Measurements from ENCODE around the gene AKAP8. TPM values are rescaled to one million over a fixed set of nuclear protein-coding genes. Genes with fewer than 3 reads are reported as not detected.
"Not testable (repeated sequence)": the region's sequence is repeated elsewhere in the genome, so short reads cannot be mapped to it uniquely, and the experiment has no call there.

AKAP8 gene
- polyA plus RNA-seq, 1 donor from 2014 or later, result 22.7 TPM

DNA sequence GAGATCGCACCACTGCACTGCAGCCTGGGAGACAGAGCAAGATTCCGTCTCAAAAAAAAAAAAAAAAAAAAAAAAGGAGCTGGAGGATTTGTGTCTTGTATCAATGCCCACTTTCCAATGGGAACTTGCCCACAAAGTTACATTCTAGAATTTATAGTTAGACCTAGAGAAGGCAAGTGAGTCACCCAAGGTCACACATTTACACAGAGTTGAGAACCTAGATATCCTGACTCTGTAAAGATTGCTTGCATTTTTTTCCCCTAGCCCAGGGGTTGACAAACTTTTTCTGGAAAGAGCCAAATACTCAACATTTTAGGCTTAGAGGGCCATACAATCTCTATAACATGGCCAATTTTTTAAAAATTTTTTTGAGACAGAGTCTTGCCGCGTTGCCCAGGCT is 39.5 kb downstream of the AKAP8 start:
- Histone ChIP-seq H3K79me2 (replicated peaks; ENCODE audit: insufficient read depth, low read length) (no peaks in the 10 kb centered on the region), H3K4me2 (ENCODE audit: low read length) (no peak overlapping the region), H3K4me3 (ENCODE audit: low read length) (no peak overlapping the region), H4K20me1 (ENCODE audit: insufficient read depth) (no peaks in the 10 kb centered on the region), H2AFZ (ENCODE audit: low read depth, low read length) (no peak overlapping the region), H3K27ac (ENCODE audit: low read length) (no peak overlapping the region), H3K9me3 (ENCODE audit: low read length) (no peaks in the 10 kb centered on the region), H3F3A (ENCODE audit: insufficient read depth, low read length, poor library complexity, severe bottlenecking) (no peaks in the 10 kb centered on the region), H3K27me3 (ENCODE audit: insufficient read depth, low read depth, low read length) (no peaks in the 10 kb centered on the region), H3K9ac (ENCODE audit: low read length) (no peak overlapping the region), H3K36me3 (ENCODE audit: insufficient read depth, low read length) (no peaks in the 10 kb centered on the region), H3K9me2 (ENCODE audit: insufficient read depth, low read length) (no peaks in the 10 kb centered on the region)
- TF ChIP-seq POLR2AphosphoS5 (IDR thresholded peaks at IDR 0.05) (no peak), EZH2 (IDR thresholded peaks at IDR 0.05; ENCODE audit: borderline replicate concordance, insufficient read depth, low read length, poor library complexity, severe bottlenecking) (no peak), EP300 (conservative IDR thresholded peaks at IDR 0.05; ENCODE audit: poor library complexity, severe bottlenecking) (no peak), MXI1 (conservative IDR thresholded peaks at IDR 0.05; ENCODE audit: poor library complexity, severe bottlenecking) (no peak), SMC3 (conservative IDR thresholded peaks at IDR 0.05; ENCODE audit: poor library complexity) (no peak)
- TF ChIP-seq, protein P1, sequence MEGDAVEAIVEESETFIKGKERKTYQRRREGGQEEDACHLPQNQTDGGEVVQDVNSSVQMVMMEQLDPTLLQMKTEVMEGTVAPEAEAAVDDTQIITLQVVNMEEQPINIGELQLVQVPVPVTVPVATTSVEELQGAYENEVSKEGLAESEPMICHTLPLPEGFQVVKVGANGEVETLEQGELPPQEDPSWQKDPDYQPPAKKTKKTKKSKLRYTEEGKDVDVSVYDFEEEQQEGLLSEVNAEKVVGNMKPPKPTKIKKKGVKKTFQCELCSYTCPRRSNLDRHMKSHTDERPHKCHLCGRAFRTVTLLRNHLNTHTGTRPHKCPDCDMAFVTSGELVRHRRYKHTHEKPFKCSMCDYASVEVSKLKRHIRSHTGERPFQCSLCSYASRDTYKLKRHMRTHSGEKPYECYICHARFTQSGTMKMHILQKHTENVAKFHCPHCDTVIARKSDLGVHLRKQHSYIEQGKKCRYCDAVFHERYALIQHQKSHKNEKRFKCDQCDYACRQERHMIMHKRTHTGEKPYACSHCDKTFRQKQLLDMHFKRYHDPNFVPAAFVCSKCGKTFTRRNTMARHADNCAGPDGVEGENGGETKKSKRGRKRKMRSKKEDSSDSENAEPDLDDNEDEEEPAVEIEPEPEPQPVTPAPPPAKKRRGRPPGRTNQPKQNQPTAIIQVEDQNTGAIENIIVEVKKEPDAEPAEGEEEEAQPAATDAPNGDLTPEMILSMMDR (IDR thresholded peaks at IDR 0.05; ENCODE audit: poor library complexity, severe bottlenecking), result no peak
- TF ChIP-seq, protein P2, sequence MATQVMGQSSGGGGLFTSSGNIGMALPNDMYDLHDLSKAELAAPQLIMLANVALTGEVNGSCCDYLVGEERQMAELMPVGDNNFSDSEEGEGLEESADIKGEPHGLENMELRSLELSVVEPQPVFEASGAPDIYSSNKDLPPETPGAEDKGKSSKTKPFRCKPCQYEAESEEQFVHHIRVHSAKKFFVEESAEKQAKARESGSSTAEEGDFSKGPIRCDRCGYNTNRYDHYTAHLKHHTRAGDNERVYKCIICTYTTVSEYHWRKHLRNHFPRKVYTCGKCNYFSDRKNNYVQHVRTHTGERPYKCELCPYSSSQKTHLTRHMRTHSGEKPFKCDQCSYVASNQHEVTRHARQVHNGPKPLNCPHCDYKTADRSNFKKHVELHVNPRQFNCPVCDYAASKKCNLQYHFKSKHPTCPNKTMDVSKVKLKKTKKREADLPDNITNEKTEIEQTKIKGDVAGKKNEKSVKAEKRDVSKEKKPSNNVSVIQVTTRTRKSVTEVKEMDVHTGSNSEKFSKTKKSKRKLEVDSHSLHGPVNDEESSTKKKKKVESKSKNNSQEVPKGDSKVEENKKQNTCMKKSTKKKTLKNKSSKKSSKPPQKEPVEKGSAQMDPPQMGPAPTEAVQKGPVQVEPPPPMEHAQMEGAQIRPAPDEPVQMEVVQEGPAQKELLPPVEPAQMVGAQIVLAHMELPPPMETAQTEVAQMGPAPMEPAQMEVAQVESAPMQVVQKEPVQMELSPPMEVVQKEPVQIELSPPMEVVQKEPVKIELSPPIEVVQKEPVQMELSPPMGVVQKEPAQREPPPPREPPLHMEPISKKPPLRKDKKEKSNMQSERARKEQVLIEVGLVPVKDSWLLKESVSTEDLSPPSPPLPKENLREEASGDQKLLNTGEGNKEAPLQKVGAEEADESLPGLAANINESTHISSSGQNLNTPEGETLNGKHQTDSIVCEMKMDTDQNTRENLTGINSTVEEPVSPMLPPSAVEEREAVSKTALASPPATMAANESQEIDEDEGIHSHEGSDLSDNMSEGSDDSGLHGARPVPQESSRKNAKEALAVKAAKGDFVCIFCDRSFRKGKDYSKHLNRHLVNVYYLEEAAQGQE (IDR thresholded peaks at IDR 0.05; ENCODE audit: borderline replicate concordance), result no peak

DNA sequence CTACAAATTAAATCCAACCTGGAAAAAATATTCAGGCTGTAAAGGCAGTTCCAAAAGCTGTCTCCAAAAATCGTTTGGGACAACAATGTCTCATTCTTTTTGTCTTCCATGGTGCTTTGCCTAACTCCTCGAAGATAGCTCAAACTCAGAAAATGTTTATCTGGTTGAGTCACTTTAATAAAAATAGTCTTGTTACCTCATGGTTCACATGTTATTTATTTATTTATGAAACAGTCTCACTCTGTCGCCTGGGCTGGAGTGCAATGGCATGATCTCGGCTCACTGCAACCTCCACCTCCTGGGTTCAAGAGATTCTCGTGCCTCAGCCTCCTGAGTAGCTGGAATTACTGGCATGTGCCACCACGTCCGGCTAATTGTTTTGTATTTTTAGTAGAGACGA is 42.4 kb downstream of the AKAP8 start:
- no peaks in the 10 kb centered on the region for H4K20me1 ChIP-seq (ENCODE audit: insufficient read depth)
- no peaks in the 10 kb centered on the region for H3F3A ChIP-seq (ENCODE audit: insufficient read depth, low read length, poor library complexity, severe bottlenecking)
- H3K9me3 ChIP-seq (ENCODE audit: low read length), result no peaks in the 10 kb centered on the region
- H3K4me3 ChIP-seq (ENCODE audit: low read length), result no peak overlapping the region
- H3K9ac ChIP-seq (ENCODE audit: low read length), result no peak overlapping the region
- H2AFZ ChIP-seq (ENCODE audit: low read depth, low read length), result no peak overlapping the region
- no peaks in the 10 kb centered on the region for H3K9me2 ChIP-seq (ENCODE audit: insufficient read depth, low read length)
- no peak overlapping the region for H3K27ac ChIP-seq (ENCODE audit: low read length)
- no peaks in the 10 kb centered on the region for H3K36me3 ChIP-seq (ENCODE audit: insufficient read depth, low read length)
- TF ChIP-seq EZH2 (IDR thresholded peaks at IDR 0.05; ENCODE audit: borderline replicate concordance, insufficient read depth, low read length, poor library complexity, severe bottlenecking), result no peak
- TF ChIP-seq TAF1 (IDR thresholded peaks at IDR 0.05; ENCODE audit: low read depth), result no peak
- TF ChIP-seq SMC3 (conservative IDR thresholded peaks at IDR 0.05; ENCODE audit: poor library complexity), result no peak
- TF ChIP-seq, protein P2 (IDR thresholded peaks at IDR 0.05; ENCODE audit: borderline replicate concordance), result no peak
- TF ChIP-seq, protein P1 (IDR thresholded peaks at IDR 0.05; ENCODE audit: poor library complexity, severe bottlenecking), result no peak
- TF ChIP-seq EP300 (conservative IDR thresholded peaks at IDR 0.05; ENCODE audit: poor library complexity, severe bottlenecking), result no peak
- no peak for TF ChIP-seq POLR2AphosphoS5 (IDR thresholded peaks at IDR 0.05)
- H3K79me2 ChIP-seq (replicated peaks; ENCODE audit: insufficient read depth, low read length), result peaks cover 9% of the 10 kb centered on the region
- no peak overlapping the region for H3K4me2 ChIP-seq (ENCODE audit: low read length)
- H3K27me3 ChIP-seq (ENCODE audit: insufficient read depth, low read depth, low read length), result no peaks in the 10 kb centered on the region

DNA sequence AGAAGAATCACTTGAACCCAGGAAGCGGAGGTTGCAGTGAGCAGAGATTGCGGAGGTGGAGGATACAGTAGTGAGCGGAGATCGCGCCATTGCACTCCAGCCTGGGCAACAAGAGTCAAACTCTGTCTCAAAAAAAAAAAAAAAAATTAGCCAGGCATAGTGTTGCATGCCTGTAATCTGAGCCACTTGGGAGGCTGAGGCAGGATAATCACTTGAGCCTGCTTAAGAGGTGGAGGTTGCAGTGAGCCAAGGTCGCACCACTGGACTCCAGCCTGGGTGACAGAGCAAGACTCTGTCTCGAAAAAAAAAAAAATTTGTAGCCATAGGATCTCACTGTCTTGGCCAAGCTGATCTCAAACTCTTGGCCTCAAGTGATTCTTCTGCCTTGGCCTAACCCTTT is 43.6 kb downstream of the AKAP8 start:
- H3K27ac ChIP-seq (ENCODE audit: low read length); H3K27me3 ChIP-seq (ENCODE audit: insufficient read depth, low read depth, low read length); H3K36me3 ChIP-seq (ENCODE audit: insufficient read depth, low read length); H3K9ac ChIP-seq (ENCODE audit: low read length); H3K4me3 ChIP-seq (ENCODE audit: low read length); H3F3A ChIP-seq (ENCODE audit: insufficient read depth, low read length, poor library complexity, severe bottlenecking); H4K20me1 ChIP-seq (ENCODE audit: insufficient read depth); H2AFZ ChIP-seq (ENCODE audit: low read depth, low read length); H3K4me2 ChIP-seq (ENCODE audit: low read length); H3K9me2 ChIP-seq (ENCODE audit: insufficient read depth, low read length); H3K9me3 ChIP-seq (ENCODE audit: low read length): not testable (repeated sequence)
- peaks cover 14% of the 10 kb centered on the region for H3K79me2 ChIP-seq (replicated peaks; ENCODE audit: insufficient read depth, low read length)

Measured in neural cell (in vitro differentiated cells).